Thoracic aorta (tissue), 2 donors: Measurements from ENCODE around the gene GLT1D1. TPM values are rescaled to one million over a fixed set of nuclear protein-coding genes. Genes with fewer than 3 reads are reported as not detected.
"Not testable (repeated sequence)": the region's sequence is repeated elsewhere in the genome, so short reads cannot be mapped to it uniquely, and the experiment has no call there.

ENCODE experiments used
- ATAC-seq: fragments of 150-250 bp; one replicate; pipeline ENCODE4 v1.8.0; 2017; ENCODE audit warnings: low read depth; ENCODE audit not compliant: insufficient number of reproducible peaks, low FRiP score
- DNase-seq: peaks from one replicate; pipeline ENCODE4 v3.0.0-alpha.2; 2020; ENCODE audit warnings: low spot score
- H3K27ac ChIP-seq, 2 donors: fragments of 200-600 bp; sonication (generic); 1 replicate in 1 of 2; 2 replicates in 1 of 2; pipeline ENCODE4 v1.5.1; 2016; ENCODE audit warnings: mild to moderate bottlenecking in 2 of 2, moderate library complexity in 2 of 2
- H3K27me3 ChIP-seq: fragments of 200-600 bp; sonication (generic); replicated peaks from 2 replicates; pipeline ENCODE4 v1.6.0; 2016; ENCODE audit warnings: mild to moderate bottlenecking; ENCODE audit not compliant: insufficient read depth
- H3K36me3 ChIP-seq: fragments of 200-600 bp; sonication (generic); one replicate; pipeline ENCODE4 v1.5.1; 2016
- H3K4me1 ChIP-seq, 2 donors: fragments of 200-600 bp; sonication (generic); 1 replicate in 1 of 2; 2 replicates in 1 of 2; pipeline versions ENCODE4 v1.5.1 to v1.6.0; 2016; ENCODE audit warnings: low read depth in 2 of 2, mild to moderate bottlenecking in 1 of 2; ENCODE audit not compliant: control insufficient read depth in 1 of 2
- H3K4me3 ChIP-seq: fragments of 200-600 bp; sonication (generic); 2 replicates; pipeline ENCODE4 v1.5.1; 2016; ENCODE audit warnings: mild to moderate bottlenecking
- H3K9me3 ChIP-seq: fragments of 200-600 bp; sonication (generic); 2 replicates; pipeline ENCODE4 v1.5.1; 2016
- total RNA-seq, 2 donors: library from RNA; depleted of rRNA; stranded (reverse); fragments of >200 nt; gene quantifications; one replicate each; pipeline versions ENCODE4 v1.1.0 to v1.2.3, GENCODE V29; 2016
- TF ChIP-seq, protein P1 (sequence below): fragments of 200-600 bp; sonication (generic); IDR thresholded peaks from one replicate; pipeline ENCODE4 v1.5.1; 2019; ENCODE audit warnings: antibody characterized with exemption

GLT1D1 gene
- total RNA-seq, 2 donors from 2014 or later = 0.68 to 0.85 TPM

DNA sequence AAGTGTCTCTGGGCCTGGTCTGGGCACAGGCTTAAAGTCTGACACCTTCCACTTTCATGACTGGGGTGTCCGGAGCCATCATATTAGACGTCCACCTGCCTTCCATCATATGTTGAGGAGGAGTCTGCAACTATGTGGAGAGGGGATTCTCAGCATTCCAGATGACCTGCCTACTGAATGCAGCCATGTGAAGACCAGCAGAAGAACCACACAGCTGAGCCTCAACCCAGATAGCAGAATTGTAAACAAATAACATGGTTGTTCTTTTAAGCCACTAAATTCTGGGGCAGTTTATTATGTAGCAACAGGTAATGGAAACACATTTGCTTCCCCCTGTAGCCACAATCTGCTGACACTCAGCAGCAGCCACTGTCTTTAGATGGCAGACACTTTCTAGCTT is 25.6 kb upstream of the GLT1D1 start:
- H3K27me3 ChIP-seq = no peaks in the 10 kb centered on the region
- no peaks in the 10 kb centered on the region for H3K36me3 ChIP-seq
- TF ChIP-seq, protein P1, sequence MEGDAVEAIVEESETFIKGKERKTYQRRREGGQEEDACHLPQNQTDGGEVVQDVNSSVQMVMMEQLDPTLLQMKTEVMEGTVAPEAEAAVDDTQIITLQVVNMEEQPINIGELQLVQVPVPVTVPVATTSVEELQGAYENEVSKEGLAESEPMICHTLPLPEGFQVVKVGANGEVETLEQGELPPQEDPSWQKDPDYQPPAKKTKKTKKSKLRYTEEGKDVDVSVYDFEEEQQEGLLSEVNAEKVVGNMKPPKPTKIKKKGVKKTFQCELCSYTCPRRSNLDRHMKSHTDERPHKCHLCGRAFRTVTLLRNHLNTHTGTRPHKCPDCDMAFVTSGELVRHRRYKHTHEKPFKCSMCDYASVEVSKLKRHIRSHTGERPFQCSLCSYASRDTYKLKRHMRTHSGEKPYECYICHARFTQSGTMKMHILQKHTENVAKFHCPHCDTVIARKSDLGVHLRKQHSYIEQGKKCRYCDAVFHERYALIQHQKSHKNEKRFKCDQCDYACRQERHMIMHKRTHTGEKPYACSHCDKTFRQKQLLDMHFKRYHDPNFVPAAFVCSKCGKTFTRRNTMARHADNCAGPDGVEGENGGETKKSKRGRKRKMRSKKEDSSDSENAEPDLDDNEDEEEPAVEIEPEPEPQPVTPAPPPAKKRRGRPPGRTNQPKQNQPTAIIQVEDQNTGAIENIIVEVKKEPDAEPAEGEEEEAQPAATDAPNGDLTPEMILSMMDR = no peak
- H3K9me3 ChIP-seq = no peaks in the 10 kb centered on the region
- H3K4me1 ChIP-seq = peaks cover 2 to 12% of the 10 kb centered on the region in 2 donors
- DNase-seq (no peak), ATAC-seq (no peak)
- no peak overlapping the region for H3K27ac ChIP-seq
- no peak overlapping the region for H3K4me3 ChIP-seq

DNA sequence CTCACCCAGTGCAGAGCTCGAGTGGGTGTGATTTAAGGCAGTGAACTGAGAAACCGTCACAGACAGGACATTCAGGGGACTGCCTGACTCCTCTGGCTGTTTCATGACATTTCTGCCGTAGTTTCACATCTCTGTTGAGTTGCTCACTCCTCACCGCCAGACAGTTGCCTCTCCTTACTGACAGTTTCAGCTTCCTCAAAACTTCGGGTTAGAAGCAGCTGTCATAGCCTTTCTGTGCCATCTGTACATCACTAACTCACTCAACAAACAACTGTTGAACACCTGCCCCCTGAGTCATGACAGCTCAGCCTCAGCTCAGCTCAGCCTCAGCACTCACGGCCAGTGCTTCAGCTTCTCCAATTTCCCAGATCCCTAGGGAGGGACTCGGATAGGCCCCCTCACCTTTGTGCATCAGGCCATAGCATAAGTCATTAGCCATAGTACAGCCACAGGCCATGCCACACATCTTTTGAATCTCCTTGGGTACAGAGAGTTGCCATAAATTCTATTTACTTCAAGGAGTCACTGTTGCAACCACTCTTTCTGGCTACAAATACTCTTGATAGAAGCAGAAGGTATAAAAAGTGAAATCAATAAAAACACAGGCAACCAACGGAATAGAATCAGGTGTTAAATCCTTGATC is 23.3 kb upstream of the GLT1D1 start:
- TF ChIP-seq, protein P1 = no peak
- no peak for DNase-seq
- Histone ChIP-seq H3K4me3 (no peak overlapping the region), H3K27ac (no peak overlapping the region), H3K4me1 (no peaks in the 10 kb centered on the region), H3K27me3 (no peaks in the 10 kb centered on the region), H3K36me3 (no peaks in the 10 kb centered on the region), H3K9me3 (no peaks in the 10 kb centered on the region)
- no peak for ATAC-seq

DNA sequence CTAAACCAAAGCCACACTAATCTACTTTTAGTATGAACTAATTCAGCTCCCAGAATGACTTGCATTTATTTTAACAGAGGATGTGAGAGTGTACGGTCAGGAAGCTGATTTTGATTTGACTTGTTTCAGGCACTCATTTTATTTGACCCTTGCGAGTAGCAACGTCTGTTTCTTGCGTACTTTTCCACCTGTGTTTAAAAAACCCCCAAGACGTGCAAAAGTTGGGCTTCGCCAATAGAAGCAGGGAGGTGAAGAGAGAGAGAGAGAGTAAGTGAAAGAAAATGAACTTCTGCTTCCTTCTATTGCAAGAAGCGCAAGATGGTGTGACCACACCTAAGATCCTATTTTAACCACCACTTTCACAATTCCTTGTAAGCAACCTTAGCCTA is 22.8 kb upstream of the GLT1D1 start:
- DNase-seq (no peak), ATAC-seq (no peak)
- Histone ChIP-seq H3K27me3 (no peaks in the 10 kb centered on the region), H3K4me3 (no peak overlapping the region), H3K4me1 (no peaks in the 10 kb centered on the region), H3K27ac (no peak overlapping the region), H3K9me3 (no peaks in the 10 kb centered on the region), H3K36me3 (no peaks in the 10 kb centered on the region)
- TF ChIP-seq, protein P1 = no peak

DNA sequence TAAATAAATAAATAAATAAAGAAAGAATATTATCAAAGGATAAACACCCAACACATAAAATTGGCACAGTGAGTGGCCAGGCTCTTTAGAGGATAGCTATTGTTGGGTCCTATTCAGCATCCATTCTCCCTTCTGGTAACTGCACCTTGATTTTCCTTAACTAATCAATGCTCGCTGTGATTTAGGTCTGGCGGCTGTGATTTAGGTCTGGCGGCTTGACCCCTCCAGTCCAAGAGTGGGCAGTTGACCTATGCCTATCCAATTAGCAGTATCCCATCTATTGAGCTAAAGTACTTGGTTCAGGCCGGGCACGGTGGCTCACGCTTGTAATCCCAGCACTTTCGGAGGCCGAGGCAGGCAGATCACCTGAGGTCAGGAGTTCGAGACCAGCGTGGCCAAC is 19.9 kb upstream of the GLT1D1 start:
- no peaks in the 10 kb centered on the region for H3K36me3 ChIP-seq
- H3K4me1 ChIP-seq = no peaks in the 10 kb centered on the region
- no peaks in the 10 kb centered on the region for H3K9me3 ChIP-seq
- H3K27me3 ChIP-seq = no peaks in the 10 kb centered on the region
- DNase-seq (no peak), ATAC-seq (no peak)
- H3K27ac ChIP-seq = no peak overlapping the region
- TF ChIP-seq, protein P1 = no peak
- no peak overlapping the region for H3K4me3 ChIP-seq

DNA sequence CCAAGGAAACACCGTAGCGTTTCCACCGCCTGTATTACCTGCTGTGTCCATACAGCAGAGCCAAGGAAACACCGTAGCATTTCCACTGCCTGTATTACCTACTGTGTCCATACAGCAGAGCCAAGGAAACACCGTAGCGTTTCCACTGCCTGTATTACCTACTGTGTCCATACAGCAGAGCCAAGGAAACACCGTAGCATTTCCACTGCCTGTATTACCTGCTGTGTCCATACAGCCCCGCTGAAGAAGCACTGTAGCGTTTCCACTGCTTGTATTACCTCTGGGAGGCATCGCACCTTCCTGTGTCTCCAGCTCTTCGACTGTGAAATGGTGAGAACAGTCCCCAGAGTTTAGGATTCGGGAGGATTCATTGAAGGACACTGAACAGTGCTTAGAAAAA is 13.4 kb upstream of the GLT1D1 start:
- not testable (repeated sequence) for H3K36me3 ChIP-seq, H3K4me3 ChIP-seq, H3K27me3 ChIP-seq, H3K9me3 ChIP-seq, H3K4me1 ChIP-seq, DNase-seq, H3K27ac ChIP-seq, ATAC-seq

DNA sequence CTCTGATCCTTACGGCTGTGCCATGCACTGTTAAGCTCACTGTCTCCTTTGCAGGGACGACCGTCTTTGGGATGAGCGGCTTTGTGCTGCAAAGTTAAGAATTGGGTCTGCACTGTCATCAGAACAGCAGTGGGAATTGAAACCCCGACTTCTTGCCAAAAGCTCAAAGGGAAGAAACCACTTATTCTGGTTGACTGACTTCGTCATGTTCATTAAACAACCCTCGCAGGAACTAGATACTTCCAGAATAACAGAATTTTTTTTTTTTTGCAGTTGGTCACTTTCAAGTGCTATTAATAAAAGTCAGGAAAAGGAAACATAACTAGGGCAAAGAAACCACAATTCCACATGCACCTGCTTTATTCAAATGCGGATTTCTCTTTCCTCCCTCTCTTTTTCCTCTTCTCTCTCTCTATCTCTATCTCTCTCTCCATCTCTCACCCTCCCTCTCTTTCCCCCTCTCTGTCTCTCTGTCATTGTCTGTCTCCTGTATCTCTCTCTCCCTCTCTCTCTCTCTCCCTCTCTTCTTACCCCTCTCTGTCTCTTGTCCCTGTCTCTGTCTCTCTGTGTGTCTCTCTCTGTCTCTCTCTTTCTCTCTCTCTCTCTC is 12.3 kb upstream of the GLT1D1 start:
- Histone ChIP-seq H3K4me3 (no peak overlapping the region), H3K9me3 (no peaks in the 10 kb centered on the region), H3K27ac (no peak overlapping the region), H3K4me1 (no peaks in the 10 kb centered on the region), H3K27me3 (no peaks in the 10 kb centered on the region), H3K36me3 (no peaks in the 10 kb centered on the region)
- TF ChIP-seq, protein P1 = no peak
- DNase-seq (no peak), ATAC-seq (no peak)
